GM12878 (cell line): ENCODE measurements around the gene ZXDC. TPM values are rescaled to one million over a fixed set of nuclear protein-coding genes. Genes with fewer than 3 reads are reported as not detected.

Experiments used
- ATAC-seq: fragments of 200-7000 bp; cut with Tn5 transposase; 3 replicates; pipeline ENCODE4 v1.9.1; 2020; ENCODE audit warnings: mild to moderate bottlenecking, moderate library complexity
- BruUV-seq: library from RNA; stranded (reverse); fragments of 400-500 nt; replicated peaks from 2 replicates; lab custom pipeline; 2021; lab: Mats Ljungman, UMichigan
- CTCF ChIA-PET: fragments of 300-600 bp; sonication (Branson Sonifier 250); formaldehyde crosslinking; extraction: SDS; loops from one replicate; lab custom pipeline; 2021; ENCODE audit warnings: inconsistent platforms; lab: Yijun Ruan, JAX
- POLR2A ChIA-PET: fragments of 350-600 bp; formaldehyde crosslinking; extraction: SDS; loops from one replicate; lab custom pipeline; 2021; ENCODE audit warnings: inconsistent platforms; lab: Charles Lee
- RAD21 ChIA-PET: fragments of 300-600 bp; sonication (Branson Sonifier 250); formaldehyde crosslinking; loops from one replicate; lab custom pipeline; 2023; ENCODE audit warnings: antibody characterized with exemption; ENCODE audit not compliant: unreplicated experiment; lab: Charles Lee
- SMC1A ChIA-PET: fragments of 300-600 bp; sonication (Branson Sonifier 250); formaldehyde crosslinking; loops from one replicate; lab custom pipeline; 2023; ENCODE audit not compliant: unreplicated experiment, uncharacterized antibody; lab: Charles Lee
- DNase-seq: peaks from one replicate; pipeline ENCODE4 v3.0.0-alpha.2; 2011; ENCODE audit warnings: low read depth, low spot score
- FAIRE-seq: peaks from 3 replicates; lab custom pipeline; 2011; peaks lifted over from hg19 to GRCh38; lab: Jason Lieb, UNC
- H2AFZ ChIP-seq: 2 replicates; pipeline ENCODE4 v1.6.0; 2011; ENCODE audit warnings: low read depth, low read length, control low read depth; ENCODE audit not compliant: control insufficient read depth
- H3K27ac ChIP-seq: 2 replicates; pipeline ENCODE4 v1.5.1; 2011; ENCODE audit warnings: control low read depth; ENCODE audit not compliant: control insufficient read depth, insufficient read depth
- H3K27me3 ChIP-seq, 2 experiments: replicated peaks in 1 of 2; 2 replicates each; pipeline versions ENCODE4 v1.6.0 to v1.6.1; 2011; ENCODE audit warnings: low read length in 1 of 2; ENCODE audit not compliant: control insufficient read depth in 2 of 2, insufficient read depth in 2 of 2
- H3K36me3 ChIP-seq, 2 experiments: 2 replicates each; pipeline ENCODE4 v1.5.1; 2011; ENCODE audit warnings: low read length in 1 of 2; ENCODE audit not compliant: control insufficient read depth in 2 of 2, insufficient read depth in 2 of 2
- H3K4me1 ChIP-seq: 2 replicates; pipeline ENCODE4 v1.6.1; 2011; ENCODE audit warnings: mild to moderate bottlenecking, low read length, moderate library complexity, mixed read lengths; ENCODE audit not compliant: control insufficient read depth, insufficient read depth
- H3K4me2 ChIP-seq: 2 replicates; pipeline ENCODE4 v1.6.0; 2011; ENCODE audit warnings: control low read depth; ENCODE audit not compliant: control insufficient read depth, insufficient read depth
- H3K4me3 ChIP-seq: fragments of 200-600 bp; sonication (generic); 2 replicates; pipeline ENCODE4 v1.5.1; 2016
- H3K79me2 ChIP-seq: 2 replicates; pipeline ENCODE4 v1.6.0; 2011; ENCODE audit warnings: low read length; ENCODE audit not compliant: control insufficient read depth, insufficient read depth
- H3K9ac ChIP-seq: 2 replicates; pipeline ENCODE4 v1.8.0; 2011; ENCODE audit warnings: low read length, control low read depth, mixed read lengths; ENCODE audit not compliant: control insufficient read depth, insufficient read depth
- H3K9me3 ChIP-seq: replicated peaks from 3 replicates; pipeline ENCODE4 v1.5.1; 2011; ENCODE audit warnings: mild to moderate bottlenecking, low read length; ENCODE audit not compliant: control insufficient read depth, insufficient read depth
- H4K20me1 ChIP-seq: 2 replicates; pipeline ENCODE4 v1.6.0; 2011; ENCODE audit not compliant: control insufficient read depth, insufficient read depth
- CBX5 ChIP-seq: sonication (generic); IDR thresholded peaks from 2 replicates; pipeline ENCODE4 v1.6.1; 2016; ENCODE audit warnings: low read depth, moderate library complexity, mild to moderate bottlenecking, inconsistent platforms
- CEBPZ ChIP-seq: fragments of 150-350 bp; IDR thresholded peaks from 2 replicates; pipeline ENCODE4 v1.6.1; 2016; ENCODE audit warnings: low read depth, low read length
- E2F4 ChIP-seq: IDR thresholded peaks from 2 replicates; pipeline ENCODE4 v1.6.1; 2012; ENCODE audit warnings: low read depth, low read length, improper control_type of control experiment
- E2F8 ChIP-seq: fragments of 450-650 bp; IDR thresholded peaks from 2 replicates; pipeline ENCODE4 v1.6.1; 2018; ENCODE audit warnings: mild to moderate bottlenecking, low read depth, moderate library complexity; ENCODE audit not compliant: partially characterized antibody
- GATAD2B ChIP-seq: fragments of 450-650 bp; conservative IDR thresholded peaks from 2 replicates; pipeline ENCODE4 v1.6.1; 2017; ENCODE audit warnings: low read depth, mild to moderate bottlenecking, moderate library complexity
- HDAC2 ChIP-seq: fragments of 200-600 bp; sonication (generic); IDR thresholded peaks from 2 replicates; pipeline ENCODE4 v1.6.1; 2017
- PAX5 ChIP-seq: IDR thresholded peaks from 2 replicates; pipeline ENCODE4 v1.6.1; 2011; ENCODE audit warnings: low read depth, low read length, borderline replicate concordance
- PRDM15 ChIP-seq: fragments of 450-650 bp; formaldehyde crosslinking; IDR thresholded peaks from 2 replicates; pipeline ENCODE4 v1.4.0; 2020; ENCODE audit warnings: mild to moderate bottlenecking, moderate library complexity
- RAD21 ChIP-seq: IDR thresholded peaks from 2 replicates; pipeline ENCODE4 v1.6.1; 2011; ENCODE audit warnings: mild to moderate bottlenecking, low read depth, low read length, moderate library complexity; ENCODE audit not compliant: insufficient read depth
- USF2 ChIP-seq: IDR thresholded peaks from 2 replicates; pipeline ENCODE4 v1.6.1; 2011; ENCODE audit warnings: low read depth, low read length, improper control_type of control experiment, borderline replicate concordance
- WGBS: methylation state at CpG from one replicate; pipeline ENCODE4 v1.1.6; 2016; ENCODE audit warnings: low lambda C conversion rate; ENCODE audit not compliant: insufficient replicate concordance, insufficient coverage; ENCODE audit errors: missing lambda C conversion rate; 5-methylcytosine and 5-hydroxymethylcytosine counted together
- in situ Hi-C: fragments of 300-500 bp; cut with MboI; formaldehyde crosslinking; loops from 9 replicates; pipeline ENCODE4 v1.14.3; 2018; ENCODE audit warnings: mixed read lengths
- intact Hi-C: fragments of 100-400 bp; cut with micrococcal nuclease; formaldehyde crosslinking; loops from one replicate; pipeline ENCODE4 v1.14.2; 2022; ENCODE audit not compliant: unreplicated experiment
- polyA plus RNA-seq, 11 experiments: library from polyadenylated mRNA; depleted of rRNA in 4 of 11; unstranded in 6 of 11; stranded (reverse) in 5 of 11; fragments of >200 nt; fragmentation: Nextera tagmentation in 4 of 11; fragmentation: Illumina TruSeq in 1 of 11; extraction: Ambion mirVana in 4 of 11; extraction: Trizol in 1 of 11; gene quantifications; 1 replicate in 1 of 11; 2 replicates in 10 of 11; pipeline versions ENCODE4 v1.2.1 to v1.2.3, GENCODE V29; 2011 to 2016; ENCODE audit warnings: inconsistent platforms in 2 of 11, missing spikeins in 2 of 11, low read depth in 1 of 11
- total RNA-seq, 4 experiments: library from RNA; depleted of rRNA in 3 of 4; stranded (reverse); fragments of >200 nt in 3 of 4; fragmentation: Illumina TruSeq in 1 of 4; extraction: Trizol in 1 of 4; gene quantifications; 2 replicates each; pipeline versions ENCODE4 v1.2.1 to v1.2.3, GENCODE V29; 2013 to 2021

ZXDC gene
- total and polyA plus RNA-seq, 10 of the 15 experiments (the other 5 are each of a cell fraction or from before 2014, with no cell fraction given): 0.72 to 15.3 (median 8.5) TPM

GRCh38 chr3:126442856-126443242, 32.8 kb downstream of the ZXDC start:
- ATAC-seq (no peak), FAIRE-seq (no peak), DNase-seq (no peak)
- ChIA-PET CTCF (no interaction called here), POLR2A (no interaction called here), RAD21 (interaction anchor here (0.6 kb wide), 1 partner anchor 362 kb away, joined by 3 read pairs; no protein-coding TSS in a partner anchor), SMC1A (no interaction called here)
- Histone ChIP-seq H4K20me1 (no peaks in the 10 kb centered on the region), H3K4me1 (no peaks in the 10 kb centered on the region), H3K36me3 (peaks cover 0 to 3% of the 10 kb centered on the region in 2 experiments; a peak in 3 of 4 replicates), H3K79me2 (no peaks in the 10 kb centered on the region), H2AFZ (no peak overlapping the region), H3K9ac (no peak overlapping the region), H3K27me3 (no peaks in the 10 kb centered on the region), H3K27ac (no peak overlapping the region), H3K4me2 (no peak overlapping the region), H3K4me3 (no peak overlapping the region), H3K9me3 (no peaks in the 10 kb centered on the region)
- TF ChIP-seq E2F8 (no peak), PAX5 (no peak), RAD21 (no peak), HDAC2 (no peak), CBX5 (no peak), E2F4 (no peak), CEBPZ (no peak), USF2 (no peak), PRDM15 (CRISPR knock-in tag) (no peak), GATAD2B (no peak)
- intact Hi-C loops (no loop called here), in situ Hi-C loops (no loop called here)
- BruUV-seq: no TSS peak
- 100% methylated on average over 3 of the region's 3 CpGs for WGBS
